Lower lobe of right lung (tissue), 2 donors: ENCODE measurements around the gene KCTD8. TPM values are rescaled to one million over a fixed set of nuclear protein-coding genes. Genes with fewer than 3 reads are reported as not detected.

Experiments used
- ATAC-seq, 2 donors: fragments of 200-7000 bp; cut with Tn5 transposase; one replicate each; pipeline ENCODE4 v1.9.1; 2020 to 2022; ENCODE audit warnings: mild to moderate bottlenecking in 2 of 2, moderate library complexity in 2 of 2
- DNase-seq: peaks from one replicate; pipeline ENCODE4 v3.0.0-alpha.2; 2020
- H3K27ac ChIP-seq: fragments of 200-600 bp; one replicate; pipeline ENCODE4 v1.8.0; 2022
- H3K27me3 ChIP-seq: fragments of 200-600 bp; one replicate; pipeline ENCODE4 v1.8.0; 2022; ENCODE audit warnings: low read depth
- H3K36me3 ChIP-seq: fragments of 200-600 bp; one replicate; pipeline ENCODE4 v1.8.0; 2022; ENCODE audit warnings: mild to moderate bottlenecking
- H3K4me1 ChIP-seq: fragments of 200-600 bp; one replicate; pipeline ENCODE4 v1.8.0; 2022
- H3K4me3 ChIP-seq: fragments of 200-600 bp; one replicate; pipeline ENCODE4 v1.8.0; 2022; ENCODE audit warnings: mild to moderate bottlenecking
- H3K9me3 ChIP-seq: fragments of 200-600 bp; one replicate; pipeline ENCODE4 v1.8.0; 2022
- CTCF ChIP-seq: fragments of 200-600 bp; IDR thresholded peaks from one replicate; pipeline ENCODE4 v1.8.0; 2022; ENCODE audit warnings: antibody characterized with exemption, mild to moderate bottlenecking
- intact Hi-C: fragments of 100-400 bp; cut with DNase I; formaldehyde crosslinking; loops from one replicate; pipeline ENCODE4 v1.11.0; 2022
- total RNA-seq: library from RNA; stranded (reverse); fragmentation: NEBNext Ultra II Directional; extraction: Animal tissue kit (Norgen Biotek cat#: 25700); gene quantifications from one replicate; pipeline ENCODE4 v1.2.1, GENCODE V29; 2021
- donor health status: DM: no; HTN: yes; CAD: no; lungs with severe emphysema.

The KCTD8 gene
- total RNA-seq, 1 donor from 2014 or later, result not detected

- TF ChIP-seq CTCF, result no peak
- H3K4me1 ChIP-seq, result no peaks in the 10 kb centered on the region
- intact Hi-C loops, result no loop called here
- H3K27ac ChIP-seq, result no peak overlapping the region
- H3K4me3 ChIP-seq, result no peak overlapping the region
- no peaks in the 10 kb centered on the region for H3K36me3 ChIP-seq
- ATAC-seq (no peak), DNase-seq (no peak)
- no peaks in the 10 kb centered on the region for H3K9me3 ChIP-seq
- H3K27me3 ChIP-seq, result no peaks in the 10 kb centered on the region
Measured at GRCh38 chr4:44462259-44462658, 13.7 kb upstream of the KCTD8 start.

- DNase-seq (peak; percentile 43), ATAC-seq (peak; percentile 64 to 71)
- Histone ChIP-seq H3K27ac (no peak overlapping the region), H3K4me1 (peaks cover 17% of the 10 kb centered on the region), H3K27me3 (peaks cover 62% of the 10 kb centered on the region), H3K4me3 (peak overlapping the region; percentile 56), H3K9me3 (no peaks in the 10 kb centered on the region), H3K36me3 (no peaks in the 10 kb centered on the region)
- no peak for TF ChIP-seq CTCF
- intact Hi-C loops, result no loop called here
Measured at GRCh38 chr4:44447563-44448504, 775 bp downstream of the KCTD8 start.

- no peak overlapping the region for H3K27ac ChIP-seq
- intact Hi-C loops, result no loop called here
- H3K9me3 ChIP-seq, result no peaks in the 10 kb centered on the region
- no peaks in the 10 kb centered on the region for H3K36me3 ChIP-seq
- ATAC-seq, result no peak
- no peak for DNase-seq
- peak overlapping the region; percentile 56 for H3K4me3 ChIP-seq
- no peak for TF ChIP-seq CTCF
- H3K4me1 ChIP-seq, result peaks cover 17% of the 10 kb centered on the region
- H3K27me3 ChIP-seq, result peaks cover 69% of the 10 kb centered on the region
Measured at GRCh38 chr4:44446801-44447562, 1.6 kb downstream of the KCTD8 start.

GRCh38 chr4:44446191-44446590 is 2.4 kb downstream of the KCTD8 start:
- no peak overlapping the region for H3K27ac ChIP-seq
- intact Hi-C loops, result no loop called here
- H3K9me3 ChIP-seq, result no peaks in the 10 kb centered on the region
- H3K36me3 ChIP-seq, result no peaks in the 10 kb centered on the region
- peaks cover 65% of the 10 kb centered on the region for H3K27me3 ChIP-seq
- ATAC-seq (no peak), DNase-seq (no peak)
- H3K4me1 ChIP-seq, result peaks cover 17% of the 10 kb centered on the region
- no peak overlapping the region for H3K4me3 ChIP-seq
- no peak for TF ChIP-seq CTCF

- Histone ChIP-seq H3K27me3 (peaks cover 6% of the 10 kb centered on the region), H3K27ac (no peak overlapping the region), H3K36me3 (no peaks in the 10 kb centered on the region), H3K9me3 (no peaks in the 10 kb centered on the region), H3K4me1 (no peaks in the 10 kb centered on the region), H3K4me3 (no peak overlapping the region)
- ATAC-seq, result no peak
- TF ChIP-seq CTCF, result no peak
- intact Hi-C loops, result no loop called here
- DNase-seq, result no peak
Measured at GRCh38 chr4:44438687-44439086, 9.9 kb downstream of the KCTD8 start.
